HG03097 (cell line): Measurements from ENCODE around the gene SOCS3.
"Not testable (repeated sequence)": the region's sequence is repeated elsewhere in the genome, so short reads cannot be mapped to it uniquely, and the experiment has no call there.

Source experiments
- ATAC-seq: cut with Tn5 transposase; IDR thresholded peaks from one replicate; pipeline ENCODE4 v1.9.1; 2021; ENCODE audit not compliant: unreplicated experiment, low FRiP score

SOCS3 gene

DNA sequence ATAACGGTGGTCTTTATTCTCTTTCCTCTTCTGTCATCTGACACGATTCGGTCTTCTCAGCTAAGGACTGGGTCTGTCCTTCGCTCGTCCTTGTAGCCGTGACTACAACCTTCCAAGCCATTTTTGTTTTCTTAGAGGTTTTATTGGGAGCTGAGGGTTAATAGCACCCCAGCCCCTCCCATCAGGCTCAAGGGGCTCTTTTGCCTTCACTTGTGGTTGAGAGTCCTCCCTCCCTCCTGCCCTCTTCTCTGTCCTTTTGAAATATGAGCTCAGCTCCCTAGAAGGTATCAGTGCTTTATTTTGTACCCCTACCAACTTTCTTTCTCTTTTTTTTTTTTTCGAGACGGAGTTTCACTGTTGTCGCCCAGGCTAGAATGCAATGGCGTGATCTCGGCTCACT lies 24.7 kb downstream of the SOCS3 start:
- ATAC-seq: no peak

DNA sequence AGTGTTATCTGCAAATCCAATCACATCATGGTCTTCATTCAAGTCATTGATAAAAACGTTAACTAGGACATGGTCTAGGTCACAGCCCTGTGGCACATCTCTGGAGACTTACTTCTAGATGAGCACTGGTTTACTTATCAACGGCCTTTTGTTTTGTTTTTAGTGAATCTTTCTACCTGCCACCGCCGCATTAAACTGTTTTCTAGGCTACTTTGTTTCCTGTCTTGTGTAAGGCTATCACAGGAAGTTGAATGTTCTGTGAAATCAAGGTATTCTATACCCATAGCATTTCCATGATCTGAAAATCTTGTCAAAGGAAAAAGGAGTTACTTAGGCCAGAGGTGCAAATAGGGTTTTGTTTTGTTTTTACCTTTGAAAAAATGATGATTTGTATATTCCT lies 26.9 kb downstream of the SOCS3 start:
- ATAC-seq: no peak

DNA sequence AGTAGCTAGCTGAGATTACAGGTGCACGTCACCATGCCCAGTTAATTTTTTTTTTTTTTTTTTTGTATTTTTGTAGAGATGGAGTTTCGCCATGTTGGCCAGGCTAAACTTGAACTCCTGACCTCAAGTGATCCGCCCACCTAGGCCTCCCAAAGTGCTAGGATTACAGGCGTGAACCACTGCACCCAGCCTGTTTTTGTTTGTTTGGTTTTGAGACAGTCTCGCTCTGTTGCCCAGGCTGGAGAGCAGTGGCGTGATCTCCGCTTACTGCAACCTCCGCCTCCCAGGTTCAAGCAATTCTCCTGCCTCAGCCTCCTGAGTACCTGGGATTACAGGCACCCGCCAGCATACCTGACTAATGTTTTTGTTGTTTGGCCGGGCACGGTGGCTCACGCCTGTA lies 28.5 kb downstream of the SOCS3 start:
- not testable (repeated sequence) for ATAC-seq

DNA sequence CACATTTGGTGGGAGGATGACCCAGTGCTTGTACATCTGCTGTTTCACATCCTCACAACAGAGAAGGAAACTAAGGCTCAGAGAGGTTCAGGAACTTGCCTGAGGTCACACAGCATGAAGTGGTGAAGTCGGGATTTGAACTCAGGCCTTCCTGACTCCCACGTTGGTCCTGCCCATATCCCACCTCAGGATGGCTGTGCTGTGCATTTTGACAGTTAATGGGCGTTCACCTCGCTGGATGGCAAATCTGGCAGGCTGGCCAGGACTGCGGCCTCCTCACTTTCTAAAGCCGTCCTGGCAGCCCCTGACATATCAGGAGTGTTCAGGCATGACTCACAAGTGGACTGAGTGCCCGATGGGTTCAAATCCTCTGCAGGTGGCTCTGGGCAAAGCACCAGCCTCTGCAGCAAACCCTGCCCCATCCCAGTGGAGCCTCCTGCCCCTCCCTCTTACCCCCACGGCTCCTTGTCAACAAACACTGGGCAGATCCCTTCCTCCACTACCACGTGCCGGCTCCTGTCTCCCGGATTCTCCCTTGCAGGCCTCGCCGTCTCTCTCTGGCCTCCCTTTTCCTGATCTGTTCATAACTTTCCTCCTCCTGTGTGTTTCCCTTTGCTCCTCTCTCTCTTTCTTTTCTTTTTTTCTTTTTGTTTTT lies 29.2 kb downstream of the SOCS3 start:
- no peak for ATAC-seq

DNA sequence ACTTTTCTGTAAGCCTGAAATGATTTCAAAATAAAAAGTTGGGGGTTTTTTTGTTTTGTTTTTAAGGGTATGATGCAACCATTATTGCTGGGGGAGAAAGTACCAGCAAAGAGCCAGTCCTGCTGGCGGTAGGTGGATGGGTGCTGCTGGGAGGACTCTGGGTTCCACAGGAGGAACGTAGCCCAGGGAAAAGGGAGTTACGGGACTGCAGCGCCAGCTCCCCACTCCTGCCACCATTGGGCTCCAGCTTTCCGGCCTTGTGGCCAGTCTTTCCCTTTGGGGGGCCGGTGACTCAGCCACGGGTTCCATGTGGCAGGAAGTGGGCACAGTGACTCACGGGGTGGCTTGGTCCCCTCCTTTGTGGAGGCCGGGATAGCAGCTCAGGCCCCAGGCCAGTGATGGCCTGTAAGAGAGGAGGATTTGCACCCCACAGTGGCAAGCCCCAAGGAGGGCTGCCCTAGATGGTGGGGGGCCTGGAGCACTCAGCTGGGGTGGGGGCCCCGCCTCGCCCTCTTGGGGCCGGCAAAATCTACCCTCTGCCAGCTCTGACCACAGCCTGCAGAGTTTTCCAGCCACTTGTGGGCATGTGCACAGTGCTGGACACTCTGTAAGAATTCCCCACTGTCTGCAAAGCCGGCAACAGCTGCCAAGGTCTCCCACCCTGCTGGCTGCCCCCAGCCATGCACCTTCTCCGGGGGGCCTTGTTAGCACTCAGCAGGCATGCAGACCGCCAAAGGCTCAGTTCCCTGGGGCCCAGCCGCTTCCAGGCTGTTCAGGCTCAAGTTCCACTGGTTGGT lies 30.4 kb downstream of the SOCS3 start:
- no peak for ATAC-seq

DNA sequence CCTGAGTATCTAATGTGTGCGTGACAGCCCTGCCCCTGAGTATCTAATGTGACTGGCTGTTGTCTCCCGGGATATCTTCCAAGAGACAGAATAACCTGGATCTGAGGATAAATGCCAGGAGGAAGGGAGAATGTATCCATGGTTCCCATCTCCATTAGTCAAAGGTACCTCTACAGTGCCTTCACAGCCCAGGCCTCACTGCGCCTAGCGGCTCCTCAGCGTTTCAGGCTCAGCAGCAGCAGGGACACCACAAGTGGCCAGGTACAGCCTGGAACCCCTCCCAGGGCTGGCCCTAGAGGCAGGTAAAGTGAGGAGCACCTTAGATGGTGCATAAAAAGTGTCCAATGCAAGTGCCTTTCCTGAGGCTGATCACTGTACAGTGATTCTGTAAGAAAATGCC lies 32.0 kb downstream of the SOCS3 start:
- ATAC-seq: no peak

DNA sequence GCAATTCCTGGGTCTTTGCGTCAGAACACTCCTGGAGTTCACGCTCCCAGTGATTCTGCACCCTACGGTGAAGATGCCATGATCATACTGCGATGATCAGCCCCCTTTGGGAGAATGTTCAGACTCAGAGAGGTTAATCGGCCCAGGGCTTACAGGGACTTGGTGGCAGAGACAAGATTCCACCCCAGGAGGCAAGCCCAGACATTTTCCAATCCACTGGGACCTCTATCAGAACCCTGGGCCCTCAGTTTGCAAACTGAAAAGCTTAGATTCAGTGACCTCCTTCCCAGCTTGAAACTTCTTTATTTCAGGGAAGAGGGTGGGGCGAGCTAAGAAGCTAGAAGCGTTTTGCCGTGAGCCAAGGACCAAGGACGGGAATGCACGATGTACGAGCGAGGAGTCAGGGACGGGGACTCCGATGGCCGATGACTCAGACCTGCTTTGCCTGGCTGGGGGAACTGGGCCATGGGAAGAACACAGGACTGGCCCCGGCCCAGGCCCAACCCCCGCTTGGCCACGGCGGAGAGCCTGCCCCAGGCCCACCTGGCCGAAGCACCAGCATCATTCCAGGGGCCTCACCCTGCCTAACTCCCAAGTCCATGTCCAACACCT lies 34.7 kb downstream of the SOCS3 start:
- no peak for ATAC-seq

DNA sequence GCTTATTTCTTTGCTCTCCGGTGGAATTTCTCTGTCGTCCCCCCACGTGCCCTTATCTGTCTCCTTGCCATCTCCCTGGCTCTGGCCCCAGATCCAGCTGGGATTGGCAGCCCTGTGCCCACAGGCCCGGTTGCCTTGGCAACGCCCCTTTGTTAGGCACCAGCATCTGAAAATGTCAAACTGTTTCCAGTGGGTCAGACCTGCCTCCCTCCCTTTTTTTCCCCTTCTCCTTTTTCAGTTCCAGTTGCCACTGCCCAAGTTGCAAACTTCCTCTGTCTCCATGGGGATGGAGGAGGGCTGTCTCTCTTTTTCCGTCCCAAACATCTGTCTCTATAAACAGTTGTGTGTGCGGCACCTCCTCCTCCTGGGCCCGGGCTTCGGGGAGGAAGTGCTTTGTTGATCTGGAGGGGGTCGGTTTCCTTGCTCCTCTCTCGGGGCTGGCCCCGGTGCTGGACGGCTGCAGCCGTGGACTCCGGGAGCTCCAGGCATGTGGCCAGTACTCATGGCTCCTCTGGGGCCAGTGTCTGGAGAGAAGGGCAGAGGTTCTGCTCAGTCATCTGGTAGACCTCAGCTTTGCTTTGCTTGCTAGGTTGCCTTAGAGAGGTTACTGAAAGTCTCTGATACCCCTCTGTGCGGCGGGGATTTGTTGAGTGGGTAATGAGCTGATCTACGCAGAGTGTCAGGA lies 35.3 kb downstream of the SOCS3 start:
- no peak for ATAC-seq

DNA sequence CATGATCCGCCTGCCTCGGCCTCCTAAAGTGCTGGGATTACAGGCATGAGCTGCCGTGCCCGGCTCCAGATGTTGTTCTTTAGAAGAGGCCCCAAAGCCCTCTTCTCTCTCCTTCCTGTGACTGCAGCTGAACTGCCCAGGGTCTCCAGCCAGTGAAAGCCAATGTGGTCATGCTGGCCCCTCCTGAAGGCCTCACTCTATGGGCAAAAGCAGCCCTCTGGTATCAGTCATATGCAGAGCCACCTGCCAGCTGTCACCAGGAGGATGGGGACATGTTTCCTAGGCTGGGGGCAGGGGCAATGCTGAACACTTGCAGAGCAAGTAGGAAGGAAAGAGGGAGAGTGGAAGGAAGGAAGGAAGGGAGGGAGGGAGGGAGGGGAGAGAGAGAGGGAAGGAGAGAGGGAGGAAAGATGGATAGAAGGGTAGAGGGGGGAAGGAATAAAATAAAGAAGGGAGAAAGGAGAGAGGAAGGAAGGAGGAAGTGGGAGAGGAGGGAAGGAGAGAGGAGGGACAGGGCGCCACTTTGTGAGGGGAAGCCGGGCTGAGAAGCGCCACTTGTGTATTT lies 36.0 kb downstream of the SOCS3 start:
- no peak for ATAC-seq

DNA sequence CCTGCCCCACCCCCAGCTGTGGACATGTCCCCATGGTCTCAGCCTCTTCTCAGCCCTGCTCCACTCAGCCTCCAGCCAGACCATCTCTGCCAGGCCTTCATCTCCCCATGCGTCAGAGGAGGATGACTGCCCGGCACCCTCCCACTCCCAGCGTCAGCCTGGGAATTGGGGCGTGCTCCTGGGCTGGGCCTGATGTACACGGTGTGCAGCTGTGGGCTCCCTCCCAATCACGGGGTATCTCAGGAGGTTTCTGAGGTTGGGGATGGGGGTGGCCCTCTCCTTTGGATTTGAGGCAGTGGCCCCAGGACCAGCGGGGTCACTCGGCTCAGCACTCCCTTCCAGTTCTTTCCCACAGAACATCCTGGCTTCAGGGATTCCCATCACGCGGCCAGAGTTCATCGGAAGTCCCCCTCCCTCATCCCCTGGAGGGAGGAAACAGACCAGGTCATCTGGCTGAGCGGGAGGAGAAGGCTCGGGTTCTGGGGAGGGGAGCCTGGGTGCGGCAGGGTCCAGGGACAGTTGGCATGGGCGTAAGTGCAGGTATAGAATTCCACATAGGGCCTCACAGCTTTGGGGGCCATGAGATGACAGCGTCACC lies 36.9 kb downstream of the SOCS3 start:
- ATAC-seq: no peak

DNA sequence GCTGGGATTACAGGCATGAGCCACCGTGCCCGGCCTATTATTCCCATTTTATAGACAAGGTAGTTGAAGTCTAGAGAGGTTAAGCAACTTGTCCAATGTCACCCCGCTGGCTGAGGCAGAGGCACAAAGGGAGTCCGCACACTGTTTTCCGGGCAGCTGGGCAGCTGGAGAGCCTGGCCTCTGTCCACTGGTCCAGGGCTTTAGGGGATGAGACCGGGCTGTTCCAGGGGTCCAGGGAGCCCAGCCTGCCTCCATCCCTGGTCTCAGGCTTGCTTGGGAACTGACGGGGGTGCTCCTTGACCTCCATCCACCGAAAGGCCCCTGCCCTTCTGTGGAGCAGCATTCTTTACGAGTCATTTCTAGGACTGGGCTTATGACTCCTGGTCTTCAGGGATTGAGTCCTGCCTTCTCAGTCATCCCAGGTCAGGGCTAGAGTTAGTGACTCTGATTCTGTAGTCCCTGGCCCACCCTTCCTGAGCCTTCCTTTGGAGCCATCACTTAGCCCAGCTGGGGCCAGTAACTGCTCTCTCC lies 37.5 kb downstream of the SOCS3 start:
- ATAC-seq: no peak

DNA sequence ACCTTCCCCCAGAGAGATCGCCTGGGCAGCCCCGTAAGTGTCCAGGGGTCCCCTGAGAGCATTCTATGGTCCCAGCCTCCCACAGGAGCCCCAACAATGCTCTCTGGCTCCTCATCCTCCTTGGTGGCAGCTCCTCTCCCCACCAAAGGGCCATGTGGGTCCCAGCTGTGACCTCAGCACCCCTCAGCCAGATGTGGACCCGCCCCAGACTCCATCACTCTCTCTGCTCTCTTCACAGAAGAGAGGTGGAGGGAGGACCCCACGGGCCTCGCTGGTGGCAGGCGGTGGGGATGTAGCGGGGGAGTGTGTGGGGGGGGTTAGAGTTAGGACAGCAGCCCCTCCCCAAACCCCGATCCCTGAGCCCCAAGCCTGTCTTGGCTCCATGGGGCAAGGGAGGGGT lies 41.0 kb downstream of the SOCS3 start:
- ATAC-seq: no peak

DNA sequence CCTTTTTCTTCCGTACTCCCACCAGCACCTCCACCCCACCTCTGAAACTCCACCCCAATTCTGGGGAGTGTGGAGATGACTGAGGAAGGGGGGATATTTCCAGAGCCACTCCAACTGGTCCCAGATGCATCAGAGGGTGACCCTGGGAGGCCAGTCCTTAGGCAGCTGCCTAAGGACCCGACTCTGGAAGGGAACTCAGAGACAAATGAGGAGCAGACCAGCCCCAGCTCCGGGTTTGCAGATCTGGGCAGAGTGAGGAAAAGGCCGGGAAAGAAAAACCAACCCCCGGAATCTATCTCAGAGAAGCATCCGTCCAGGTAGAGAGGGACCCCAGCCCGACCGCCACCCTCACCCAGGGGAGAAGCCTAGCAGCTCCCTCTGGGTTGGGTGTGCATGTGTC lies 41.5 kb downstream of the SOCS3 start:
- no peak for ATAC-seq

DNA sequence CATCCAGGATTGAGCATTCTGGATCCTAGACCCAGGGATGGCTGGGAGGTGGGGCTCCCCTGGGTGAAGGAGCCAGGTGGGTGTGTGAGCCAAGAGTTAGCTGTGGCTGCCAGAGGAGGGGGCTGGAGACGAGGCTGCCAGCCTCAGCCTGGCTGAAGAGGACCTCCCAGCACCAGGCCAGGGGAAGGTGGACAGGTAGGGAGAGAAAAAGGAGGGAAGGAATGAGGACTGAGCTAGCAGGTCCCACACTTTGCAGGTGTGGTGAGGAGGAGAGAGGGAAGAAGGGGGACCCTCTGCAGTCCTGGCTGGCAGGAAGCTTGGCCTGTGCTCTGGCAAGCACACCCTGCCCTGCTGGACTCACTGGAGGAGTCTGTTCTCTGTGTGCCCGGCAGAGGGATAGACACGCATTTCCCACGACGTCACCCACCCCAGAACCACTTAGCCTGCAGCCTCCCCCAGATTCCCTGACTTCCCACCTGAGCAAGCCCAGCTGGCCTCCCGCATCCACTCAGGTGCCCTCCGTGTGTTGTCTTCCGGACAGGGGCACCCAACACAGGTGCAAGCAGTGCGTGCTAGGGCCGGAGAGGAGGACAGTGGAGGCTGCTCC lies 42.0 kb downstream of the SOCS3 start:
- no peak for ATAC-seq

DNA sequence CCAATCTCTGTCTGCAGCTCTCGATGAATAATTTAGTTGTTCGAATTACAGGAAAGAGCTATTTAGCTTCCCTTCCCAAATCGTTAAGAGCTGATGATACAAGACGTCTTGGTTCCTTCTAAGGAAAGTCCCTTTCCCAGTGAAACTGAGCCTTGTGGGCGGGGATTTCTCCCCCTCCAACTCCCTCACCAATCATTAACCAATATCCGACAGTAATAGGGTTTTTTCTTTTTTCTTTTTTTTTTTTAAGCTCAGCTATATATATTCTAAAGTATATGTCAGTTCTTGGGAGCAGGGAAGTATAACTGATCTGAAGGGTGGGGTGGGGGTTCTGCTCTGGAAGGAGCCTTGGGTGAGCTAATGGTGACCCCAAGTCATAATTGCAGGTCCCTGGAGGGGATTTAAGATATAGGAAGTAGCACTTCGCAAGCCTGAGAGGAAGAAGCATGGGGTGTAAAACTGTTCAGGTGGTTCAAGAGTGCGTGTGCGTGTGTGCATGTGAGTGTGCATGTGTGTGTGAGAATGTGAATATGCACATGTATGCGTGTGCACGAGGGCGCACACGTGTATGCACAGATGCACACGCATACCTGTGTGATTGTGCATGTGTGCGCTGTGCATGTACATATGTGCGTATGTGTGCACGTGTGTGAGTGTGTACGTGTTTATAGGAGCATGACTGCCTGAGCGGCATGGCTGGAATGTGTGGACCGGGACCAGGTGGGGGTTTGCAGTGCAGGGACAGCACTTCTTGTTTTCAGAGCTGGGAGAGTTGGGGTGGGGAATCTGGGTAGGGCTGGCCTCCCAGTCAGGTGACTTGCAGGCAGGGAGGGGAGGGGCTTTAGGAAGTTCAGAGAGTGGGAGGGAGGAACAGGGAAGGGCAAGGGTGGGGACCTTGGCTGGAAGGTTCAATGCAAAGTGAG lies 42.7 kb downstream of the SOCS3 start:
- no peak for ATAC-seq

DNA sequence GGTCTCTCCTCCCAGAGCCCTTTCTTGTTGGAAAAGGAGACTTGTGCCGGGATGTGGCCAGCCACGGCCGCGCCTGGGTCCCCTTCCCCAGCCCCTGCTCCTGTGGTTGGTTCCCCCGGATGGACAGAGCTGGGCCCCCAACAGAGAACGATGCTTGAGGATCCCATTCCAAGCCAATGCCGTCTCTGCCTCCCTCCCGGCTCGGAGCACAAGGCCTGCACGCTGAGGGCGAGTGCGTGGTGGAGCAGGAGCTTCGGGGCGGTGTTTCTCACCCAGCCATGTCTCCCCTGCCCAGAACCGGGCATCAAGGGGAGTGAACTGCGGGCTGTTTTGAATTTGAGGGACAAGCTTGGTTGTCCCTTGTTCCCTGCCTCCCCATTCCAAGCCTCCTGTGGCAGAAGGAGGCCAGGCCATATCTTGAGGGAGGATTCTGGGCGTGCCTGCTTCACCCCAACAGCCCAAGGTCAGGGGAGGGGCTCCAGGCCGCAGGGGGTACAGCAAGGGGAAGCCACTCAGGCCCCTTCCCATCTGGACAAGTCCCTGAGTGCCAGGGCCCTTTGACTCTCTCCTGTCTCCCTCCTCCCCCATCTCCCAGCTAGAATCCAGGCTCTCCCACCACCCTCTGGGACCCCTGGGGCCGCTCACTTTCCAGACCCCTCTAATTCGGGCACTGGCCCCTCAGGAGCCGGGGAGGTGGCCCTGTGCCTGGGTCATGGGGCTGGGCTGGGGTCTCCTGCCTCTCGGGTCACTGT lies 43.6 kb downstream of the SOCS3 start:
- ATAC-seq: no peak

DNA sequence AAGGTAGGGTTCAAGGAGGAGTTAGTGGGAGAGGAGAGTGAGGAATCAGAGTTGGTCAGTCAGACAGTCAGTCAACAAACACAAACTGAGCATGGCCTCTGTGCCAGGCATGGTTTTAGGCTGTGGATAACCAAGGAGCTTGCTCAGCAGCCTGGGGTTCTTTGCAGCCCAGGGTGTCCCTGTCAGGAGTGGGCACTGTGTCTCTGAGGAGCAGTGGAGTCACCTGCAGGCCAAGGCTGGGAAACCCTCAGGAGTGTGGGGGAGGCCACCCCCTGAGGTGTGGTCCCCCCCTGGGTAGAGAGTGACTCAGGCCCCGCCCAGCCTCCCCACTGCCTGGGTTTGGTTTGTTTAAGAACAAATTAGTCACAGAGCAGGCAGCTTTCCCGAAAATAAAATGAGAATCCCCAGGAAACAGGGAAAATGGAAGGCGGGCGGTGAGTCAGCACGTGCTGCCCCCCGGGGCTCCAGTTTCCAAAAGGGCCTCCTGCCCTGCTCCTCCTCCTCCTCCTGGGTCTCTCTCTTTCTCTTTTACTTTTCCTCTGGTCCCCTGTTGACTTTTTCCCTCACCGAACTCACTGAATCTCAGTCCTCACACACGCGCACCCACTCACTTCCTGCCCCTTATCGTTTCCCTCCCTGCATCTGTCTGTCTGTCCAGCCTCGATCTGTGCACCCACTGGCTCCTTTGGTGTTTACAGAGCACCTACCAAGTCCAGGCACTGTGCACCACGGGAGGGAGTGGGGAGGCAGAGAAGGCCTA lies 44.3 kb downstream of the SOCS3 start:
- ATAC-seq: no peak
